A673 (cell line): ENCODE measurements around the gene DKK3.
"Not testable (repeated sequence)": the region's sequence is repeated elsewhere in the genome, so short reads cannot be mapped to it uniquely, and the experiment has no call there.

Experiments used
- EZH2 ChIP-seq: fragments of 200-600 bp; sonication (generic); IDR thresholded peaks from 2 replicates; pipeline ENCODE4 v1.6.1; 2017; ENCODE audit warnings: borderline replicate concordance, low read depth, mild to moderate bottlenecking, mixed read lengths, antibody characterized with exemption, low read length; ENCODE audit not compliant: poor library complexity, severe bottlenecking
- TF ChIP-seq, protein P1 (sequence below): fragments of 300-800, 200-600 bp; sonication (generic); conservative IDR thresholded peaks from 2 replicates; pipeline ENCODE4 v1.5.1; 2017; ENCODE audit warnings: low read depth, mild to moderate bottlenecking, antibody characterized with exemption, low read length, moderate library complexity, mixed read lengths

DNA sequence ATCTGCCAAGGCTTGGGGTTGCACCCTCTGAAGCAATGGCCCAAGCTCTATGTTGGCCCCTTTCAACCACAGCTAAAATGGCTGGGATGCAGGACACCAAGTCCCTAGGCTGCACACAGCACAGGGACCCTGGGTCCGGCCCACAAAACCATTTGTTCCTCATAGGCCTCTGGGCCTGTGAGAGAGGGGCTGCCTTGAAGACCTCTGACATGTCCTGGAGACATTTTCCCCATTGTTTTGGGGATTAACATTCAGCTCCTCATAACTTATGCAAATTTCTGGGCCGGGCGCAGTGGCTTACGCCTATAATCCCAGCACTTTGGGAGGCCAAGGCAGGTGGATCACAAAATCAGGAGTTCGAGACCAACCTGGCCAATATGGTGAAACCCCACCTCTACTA, 32.3 kb upstream of the DKK3 start:
- TF ChIP-seq, protein P1, sequence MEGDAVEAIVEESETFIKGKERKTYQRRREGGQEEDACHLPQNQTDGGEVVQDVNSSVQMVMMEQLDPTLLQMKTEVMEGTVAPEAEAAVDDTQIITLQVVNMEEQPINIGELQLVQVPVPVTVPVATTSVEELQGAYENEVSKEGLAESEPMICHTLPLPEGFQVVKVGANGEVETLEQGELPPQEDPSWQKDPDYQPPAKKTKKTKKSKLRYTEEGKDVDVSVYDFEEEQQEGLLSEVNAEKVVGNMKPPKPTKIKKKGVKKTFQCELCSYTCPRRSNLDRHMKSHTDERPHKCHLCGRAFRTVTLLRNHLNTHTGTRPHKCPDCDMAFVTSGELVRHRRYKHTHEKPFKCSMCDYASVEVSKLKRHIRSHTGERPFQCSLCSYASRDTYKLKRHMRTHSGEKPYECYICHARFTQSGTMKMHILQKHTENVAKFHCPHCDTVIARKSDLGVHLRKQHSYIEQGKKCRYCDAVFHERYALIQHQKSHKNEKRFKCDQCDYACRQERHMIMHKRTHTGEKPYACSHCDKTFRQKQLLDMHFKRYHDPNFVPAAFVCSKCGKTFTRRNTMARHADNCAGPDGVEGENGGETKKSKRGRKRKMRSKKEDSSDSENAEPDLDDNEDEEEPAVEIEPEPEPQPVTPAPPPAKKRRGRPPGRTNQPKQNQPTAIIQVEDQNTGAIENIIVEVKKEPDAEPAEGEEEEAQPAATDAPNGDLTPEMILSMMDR = not testable (repeated sequence)
- TF ChIP-seq EZH2 = not testable (repeated sequence)
